Activated CD4-positive, alpha-beta T cell treated with anti-CD3 and anti-CD28 coated beads, Interleukin-2, Interleukin-4, amounts not matched to agents 100 ng/mL and 50 ng/mL, durations not matched to agents 16 hours and 8 hours (primary cell): ENCODE measurements around the gene NHLRC2.
A peak's percentile ranks its signal among the peaks of the same experiment; 100 is the strongest.

Source experiments
- DNase-seq: peaks from one replicate; pipeline ENCODE4 v3.0.0-alpha.2; 2020; ENCODE audit warnings: low spot score

NHLRC2 gene

GRCh38 chr10:113859261-113859660 lies 4.8 kb downstream of the NHLRC2 start:
- no peak for DNase-seq

GRCh38 chr10:113865901-113866300 lies 11.4 kb downstream of the NHLRC2 start:
- no peak for DNase-seq

- DNase-seq: no peak
Measured at GRCh38 chr10:113866551-113867394, 12.3 kb downstream of the NHLRC2 start.

GRCh38 chr10:113867904-113868303 lies 13.4 kb downstream of the NHLRC2 start:
- no peak for DNase-seq

- DNase-seq: no peak
Measured at GRCh38 chr10:113869789-113870188, 15.3 kb downstream of the NHLRC2 start.

- no peak for DNase-seq
Measured at GRCh38 chr10:113872139-113873030, 17.9 kb downstream of the NHLRC2 start.

- DNase-seq: no peak
Measured at GRCh38 chr10:113875212-113875611, 20.8 kb downstream of the NHLRC2 start.

- no peak for DNase-seq
Measured at GRCh38 chr10:113876461-113876860, 22.0 kb downstream of the NHLRC2 start.

- no peak for DNase-seq
Measured at GRCh38 chr10:113879691-113880090, 25.2 kb downstream of the NHLRC2 start.

- no peak for DNase-seq
Measured at GRCh38 chr10:113880236-113880635, 25.8 kb downstream of the NHLRC2 start.

GRCh38 chr10:113882240-113882639 lies 27.8 kb downstream of the NHLRC2 start:
- DNase-seq: peak; percentile 12

GRCh38 chr10:113889911-113890310 lies 35.5 kb downstream of the NHLRC2 start:
- DNase-seq: no peak

- DNase-seq: no peak
Measured at GRCh38 chr10:113890769-113891168, 36.3 kb downstream of the NHLRC2 start.

GRCh38 chr10:113891476-113891875 lies 37.0 kb downstream of the NHLRC2 start:
- no peak for DNase-seq

- DNase-seq: no peak
Measured at GRCh38 chr10:113893570-113893969, 39.1 kb downstream of the NHLRC2 start.

GRCh38 chr10:113894581-113894980 lies 40.1 kb downstream of the NHLRC2 start:
- no peak for DNase-seq

- DNase-seq: no peak
Measured at GRCh38 chr10:113895018-113895417, 40.6 kb downstream of the NHLRC2 start.

- DNase-seq: no peak
Measured at GRCh38 chr10:113897693-113898618, 43.5 kb downstream of the NHLRC2 start.

- DNase-seq: no peak
Measured at GRCh38 chr10:113899952-113900598, 45.6 kb downstream of the NHLRC2 start.

GRCh38 chr10:113905756-113906155 lies 51.3 kb downstream of the NHLRC2 start:
- DNase-seq: no peak

GRCh38 chr10:113907166-113907565 lies 52.7 kb downstream of the NHLRC2 start:
- DNase-seq: no peak
